Body of pancreas (tissue), 4 donors: Measurements from ENCODE around the gene TATDN2. TPM values are rescaled to one million over a fixed set of nuclear protein-coding genes. Genes with fewer than 3 reads are reported as not detected.

Experiments
- ATAC-seq: fragments of 150-250 bp; one replicate; pipeline ENCODE4 v1.9.1; 2016
- DNase-seq, 4 donors: peaks; one replicate each; pipeline ENCODE4 v3.0.0-alpha.2; 2019
- H3K27ac ChIP-seq, 4 donors: fragments of 200-600 bp; sonication (generic); 1 replicate in 3 of 4; 2 replicates in 1 of 4; pipeline versions ENCODE4 v1.5.1 to v1.6.1; 2016 to 2019; ENCODE audit warnings: mild to moderate bottlenecking in 1 of 4, mixed read lengths in 1 of 4, moderate library complexity in 1 of 4
- H3K27me3 ChIP-seq, 2 donors: fragments of 200-600 bp; sonication (generic); one replicate each; pipeline ENCODE4 v1.6.0; 2016; ENCODE audit warnings: mild to moderate bottlenecking in 1 of 2
- H3K36me3 ChIP-seq, 2 donors: fragments of 200-600 bp; sonication (generic); replicated peaks in 1 of 2; 2 replicates each; pipeline ENCODE4 v1.5.1; 2016; ENCODE audit warnings: low read depth in 2 of 2; ENCODE audit not compliant: insufficient read depth in 1 of 2
- H3K4me1 ChIP-seq: fragments of 200-600 bp; sonication (generic); one replicate; pipeline ENCODE4 v1.6.0; 2016
- H3K4me3 ChIP-seq, 2 donors: fragments of 200-600 bp; sonication (generic); 1 replicate in 1 of 2; 2 replicates in 1 of 2; pipeline ENCODE4 v1.5.1; 2016 to 2019
- H3K9me3 ChIP-seq, 3 donors: fragments of 200-600 bp; sonication (generic); 1 replicate in 2 of 3; 2 replicates in 1 of 3; pipeline ENCODE4 v1.5.1; 2016
- CTCF ChIP-seq, 7 experiments: fragments of 450-650 bp in 4 of 7; fragments of 200-600 bp in 3 of 7; sonication (generic) in 3 of 7; IDR thresholded peaks; one replicate each; pipeline ENCODE4 v1.5.1; 2016 to 2019; ENCODE audit warnings: antibody characterized with exemption in 7 of 7
- POLR2A ChIP-seq, 3 donors: fragments of 450-650 bp; IDR thresholded peaks; one replicate each; pipeline ENCODE4 v1.6.1; 2016; ENCODE audit warnings: antibody characterized with exemption in 3 of 3, mild to moderate bottlenecking in 2 of 3
- WGBS, 2 donors: methylation state at CpG; one replicate each; pipeline ENCODE4 v1.1.5; 2017; 5-methylcytosine and 5-hydroxymethylcytosine counted together
- intact Hi-C: fragments of 100-400 bp; cut with DNase I; formaldehyde crosslinking; loops from one replicate; pipeline ENCODE4 v1.15.1; 2023
- total RNA-seq, 2 donors: library from RNA; depleted of rRNA; stranded (reverse); fragments of >200 nt; gene quantifications; one replicate each; pipeline ENCODE4 v1.1.0, GENCODE V29; 2016

TATDN2 gene
- total RNA-seq, 2 donors from 2014 or later, result 15.3 to 19.8 TPM

DNA sequence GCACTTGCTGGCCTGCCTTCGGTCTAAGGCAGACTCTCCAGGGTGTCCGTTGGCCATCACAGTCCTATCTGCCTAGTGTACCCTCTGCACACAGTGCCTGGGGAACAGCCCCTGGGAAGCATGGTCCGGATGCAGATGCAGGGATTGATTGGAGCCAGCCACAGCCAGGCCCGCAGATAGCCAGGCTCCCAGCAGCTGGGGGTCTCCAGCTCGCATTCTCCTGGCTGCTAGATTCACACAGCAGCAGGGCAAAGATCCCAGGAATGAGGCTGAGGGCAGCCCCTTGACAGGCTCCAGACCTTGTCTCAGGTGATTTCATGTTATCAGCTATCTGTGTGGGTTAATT is 42.1 kb upstream of the TATDN2 start:
- ATAC-seq, result no peak
- H3K4me3 ChIP-seq, result no peak overlapping the region
- H3K36me3 ChIP-seq, result no peaks in the 10 kb centered on the region
- no peak for DNase-seq
- no peak for TF ChIP-seq CTCF (IDR thresholded peaks at IDR 0.05)
- TF ChIP-seq POLR2A (IDR thresholded peaks at IDR 0.05), result no peak
- H3K27me3 ChIP-seq, result no peaks in the 10 kb centered on the region
- no peak overlapping the region for H3K27ac ChIP-seq
- WGBS, 2 donors, result 100% methylated on average over 2 of the region's 5 CpGs; no CpG with 5 or more reads in 1 of the 2 donors
- H3K4me1 ChIP-seq, result peaks cover 18% of the 10 kb centered on the region
- H3K9me3 ChIP-seq, result no peaks in the 10 kb centered on the region
- intact Hi-C loops, result no loop called here

DNA sequence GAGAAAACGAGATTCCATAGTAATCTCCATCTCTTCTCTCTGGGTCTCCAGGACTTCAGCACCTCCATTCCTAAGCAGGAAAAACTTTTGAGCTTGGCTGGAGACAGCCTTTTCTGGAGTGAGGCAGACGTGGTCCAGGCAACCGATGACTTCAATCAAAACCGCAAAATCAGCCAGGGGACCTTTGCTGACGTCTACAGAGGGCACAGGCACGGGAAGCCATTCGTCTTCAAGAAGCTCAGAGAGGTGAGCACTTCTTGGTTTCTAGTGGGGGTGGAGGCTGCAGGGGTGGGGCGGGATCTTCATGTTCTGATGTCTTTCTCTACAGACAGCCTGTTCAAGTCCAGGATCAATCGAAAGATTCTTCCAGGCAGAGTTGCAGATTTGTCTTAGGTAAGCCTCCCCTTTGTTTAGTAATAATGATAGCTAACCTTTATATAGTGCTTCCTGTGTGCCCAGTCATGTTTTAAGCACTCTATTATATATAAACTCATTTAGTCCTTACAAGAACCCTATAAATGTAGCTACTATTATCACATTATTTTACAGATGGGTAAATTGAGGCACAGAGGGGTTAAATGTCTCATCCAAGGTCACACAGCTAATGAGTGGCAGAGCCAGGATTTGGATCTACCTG is 35.0 kb upstream of the TATDN2 start:
- no peak overlapping the region for H3K27ac ChIP-seq
- intact Hi-C loops, result no loop called here

GRCh38 chr3:10215578-10216368 is 32.5 kb upstream of the TATDN2 start:
- no peak for ATAC-seq
- Histone ChIP-seq H3K4me3 (no peak overlapping the region), H3K9me3 (no peaks in the 10 kb centered on the region), H3K36me3 (no peaks in the 10 kb centered on the region), H3K27ac (no peak overlapping the region), H3K27me3 (no peaks in the 10 kb centered on the region), H3K4me1 (peaks cover 13% of the 10 kb centered on the region)
- no peak for TF ChIP-seq POLR2A (IDR thresholded peaks at IDR 0.05)
- no peak for TF ChIP-seq CTCF (IDR thresholded peaks at IDR 0.05)
- DNase-seq, result no peak
- whole genome bisulfite sequencing, 2 donors, result 85 to 91% methylated on average over 6 of the region's 6 CpGs
- intact Hi-C loops, result no loop called here

More for the DNA sequence above, 35.0 kb upstream of the TATDN2 start:
- DNase-seq (no peak), ATAC-seq (no peak)
- Histone ChIP-seq H3K4me1 (no peaks in the 10 kb centered on the region), H3K27me3 (no peaks in the 10 kb centered on the region), H3K36me3 (no peaks in the 10 kb centered on the region), H3K9me3 (no peaks in the 10 kb centered on the region), H3K4me3 (no peak overlapping the region)
- TF ChIP-seq POLR2A (IDR thresholded peaks at IDR 0.05), result no peak
- TF ChIP-seq CTCF (IDR thresholded peaks at IDR 0.05), result no peak
- 88 to 96% methylated on average over 9 of the region's 9 CpGs for WGBS, 2 donors

- 63 to 79% methylated on average over 3 of the region's 3 CpGs for WGBS, 2 donors
- Histone ChIP-seq H3K27ac (no peak overlapping the region), H3K9me3 (no peaks in the 10 kb centered on the region), H3K4me3 (no peak overlapping the region), H3K4me1 (peaks cover 13% of the 10 kb centered on the region), H3K36me3 (no peaks in the 10 kb centered on the region), H3K27me3 (no peaks in the 10 kb centered on the region)
- no peak for ATAC-seq
- intact Hi-C loops, result no loop called here
- TF ChIP-seq POLR2A (IDR thresholded peaks at IDR 0.05) (no peak), CTCF (IDR thresholded peaks at IDR 0.05) (no peak)
- DNase-seq, result no peak
Observed at GRCh38 chr3:10217359-10217758, 30.9 kb upstream of the TATDN2 start.
